ENCODE data around the gene PCSK7. TPM values are rescaled to one million over a fixed set of nuclear protein-coding genes. Genes with fewer than 3 reads are reported as not detected.

PCSK7 gene
- total and polyA plus RNA-seq, 2 donors (not counting 3 experiments of a cell fraction or from before 2014, with no cell fraction given): 40.8 to 72.7 TPM

DNA sequence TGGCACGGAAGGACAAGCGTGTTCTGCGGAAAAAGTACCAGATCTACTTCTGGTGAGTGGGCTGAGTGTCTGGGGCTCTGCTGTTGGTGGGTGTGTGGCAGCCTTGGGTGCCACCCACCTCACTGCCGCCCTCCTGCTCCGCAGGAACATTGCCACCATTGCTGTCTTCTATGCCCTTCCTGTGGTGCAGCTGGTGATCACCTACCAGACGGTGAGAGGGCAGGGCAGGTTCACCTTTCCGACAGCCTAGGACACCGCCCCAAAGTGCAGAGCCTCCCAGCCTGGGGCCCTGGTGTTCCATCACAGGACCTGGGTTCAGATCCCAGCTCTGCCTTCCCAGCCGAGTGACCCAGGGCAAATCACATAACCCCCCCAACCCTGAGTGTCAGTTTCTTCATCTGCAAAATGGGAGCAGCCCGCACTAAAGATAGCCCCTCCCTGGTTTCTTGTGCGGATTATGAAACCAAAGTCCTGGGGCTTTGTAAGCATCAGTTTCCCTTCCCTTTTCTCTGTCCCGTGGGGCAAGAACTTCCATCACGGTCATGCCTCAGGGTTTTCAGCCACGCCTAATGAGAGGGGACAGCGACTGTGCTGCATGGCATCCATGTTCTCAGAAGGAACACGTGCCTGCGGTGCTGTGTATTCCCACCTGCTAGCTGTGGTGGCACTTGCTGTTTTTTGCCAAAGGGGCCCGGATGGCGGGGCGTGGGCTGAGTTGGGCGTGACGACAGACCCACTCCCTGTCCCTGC, 42.5 kb downstream of the PCSK7 start:
- intact Hi-C loops (cut with micrococcal nuclease): no loop called here
- TF ChIP-seq JUN (IDR thresholded peaks at IDR 0.05; ENCODE audit: borderline replicate concordance, insufficient read depth, insufficient read length, low read depth) (no peak), GATA2 (IDR thresholded peaks at IDR 0.05; ENCODE audit: insufficient read depth, insufficient read length, low read depth, low read length) (no peak), EZH2 (IDR thresholded peaks at IDR 0.05; ENCODE audit: borderline replicate concordance, low read depth, low read length, severe bottlenecking) (no peak), MYC (IDR thresholded peaks at IDR 0.05; ENCODE audit: low read depth, low read length) (no peak), POLR2AphosphoS5 (IDR thresholded peaks at IDR 0.05; ENCODE audit: insufficient read depth, low read depth, low read length) (no peak), POLR2A (IDR thresholded peaks at IDR 0.05; ENCODE audit: low read depth, low read length) (no peak), FOS (IDR thresholded peaks at IDR 0.05; ENCODE audit: borderline replicate concordance, insufficient read depth, low read length) (no peak)
- TF ChIP-seq, protein P1, sequence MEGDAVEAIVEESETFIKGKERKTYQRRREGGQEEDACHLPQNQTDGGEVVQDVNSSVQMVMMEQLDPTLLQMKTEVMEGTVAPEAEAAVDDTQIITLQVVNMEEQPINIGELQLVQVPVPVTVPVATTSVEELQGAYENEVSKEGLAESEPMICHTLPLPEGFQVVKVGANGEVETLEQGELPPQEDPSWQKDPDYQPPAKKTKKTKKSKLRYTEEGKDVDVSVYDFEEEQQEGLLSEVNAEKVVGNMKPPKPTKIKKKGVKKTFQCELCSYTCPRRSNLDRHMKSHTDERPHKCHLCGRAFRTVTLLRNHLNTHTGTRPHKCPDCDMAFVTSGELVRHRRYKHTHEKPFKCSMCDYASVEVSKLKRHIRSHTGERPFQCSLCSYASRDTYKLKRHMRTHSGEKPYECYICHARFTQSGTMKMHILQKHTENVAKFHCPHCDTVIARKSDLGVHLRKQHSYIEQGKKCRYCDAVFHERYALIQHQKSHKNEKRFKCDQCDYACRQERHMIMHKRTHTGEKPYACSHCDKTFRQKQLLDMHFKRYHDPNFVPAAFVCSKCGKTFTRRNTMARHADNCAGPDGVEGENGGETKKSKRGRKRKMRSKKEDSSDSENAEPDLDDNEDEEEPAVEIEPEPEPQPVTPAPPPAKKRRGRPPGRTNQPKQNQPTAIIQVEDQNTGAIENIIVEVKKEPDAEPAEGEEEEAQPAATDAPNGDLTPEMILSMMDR (IDR thresholded peaks at IDR 0.05; ENCODE audit: extremely low read depth in 1 of 2, insufficient read depth in 1 of 2, low read depth in 1 of 2, low read length in 2 of 2): no peak
- TF ChIP-seq, protein P2, sequence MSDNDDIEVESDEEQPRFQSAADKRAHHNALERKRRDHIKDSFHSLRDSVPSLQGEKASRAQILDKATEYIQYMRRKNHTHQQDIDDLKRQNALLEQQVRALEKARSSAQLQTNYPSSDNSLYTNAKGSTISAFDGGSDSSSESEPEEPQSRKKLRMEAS (IDR thresholded peaks at IDR 0.05; ENCODE audit: insufficient read depth, insufficient read length): no peak
- peaks cover 0 to 33% of the 10 kb centered on the region in 2 experiments for H3K36me3 ChIP-seq (ENCODE audit: control insufficient read depth in 2 of 2, extremely low read depth in 1 of 2, insufficient read depth in 2 of 2, low read length in 2 of 2)

More for the DNA sequence above, 42.5 kb downstream of the PCSK7 start:
- Histone ChIP-seq H3K4me3 (replicated peaks in 1 of 3; ENCODE audit: insufficient read depth in 1 of 3, low read depth in 1 of 3, low read length in 3 of 3) (no peak overlapping the region), H4K20me1 (replicated peaks; ENCODE audit: control insufficient read depth, extremely low read depth, insufficient read depth, low read length) (no peaks in the 10 kb centered on the region), H3K9me3 (replicated peaks; ENCODE audit: control insufficient read depth, insufficient read depth, low read length) (no peaks in the 10 kb centered on the region), H3K9ac (replicated peaks; ENCODE audit: extremely low read depth, insufficient read depth, low read length) (no peak overlapping the region), H3K9me1 (replicated peaks; ENCODE audit: control insufficient read depth, extremely low read depth, insufficient read depth, low read length) (no peaks in the 10 kb centered on the region), H3K79me2 (ENCODE audit: control insufficient read depth, insufficient read depth, low read length) (no peaks in the 10 kb centered on the region), H3K4me2 (ENCODE audit: insufficient read depth, low read length) (no peak overlapping the region), H2AFZ (ENCODE audit: low read depth, low read length) (no peak overlapping the region), H3K27me3 (ENCODE audit: control insufficient read depth in 2 of 2, insufficient read depth in 2 of 2, low read length in 2 of 2) (no peaks in the 10 kb centered on the region), H3K27ac (ENCODE audit: insufficient read depth, low read depth, low read length) (no peak overlapping the region), H3K4me1 (ENCODE audit: control insufficient read depth, extremely low read depth, insufficient read depth, low read length) (no peaks in the 10 kb centered on the region)
- ChIA-PET POLR2A (no interaction called here), CTCF (no interaction called here)
- BruUV-seq (replicated peaks): no TSS peak
- DNase-seq (ENCODE audit: low read depth, low spot score): no peak
- dilution Hi-C loops (cut with MboI; ENCODE audit: extremely low pct_ligation_motif_present, low sequenced_read_pairs): no loop called here
- no peak for FAIRE-seq
